GM13976 (cell line): Measurements from ENCODE around the gene FCGR1A.
"Not testable (repeated sequence)": the region's sequence is repeated elsewhere in the genome, so short reads cannot be mapped to it uniquely, and the experiment has no call there.

Experiments used
- DNase-seq: peaks from one replicate; pipeline ENCODE4 v3.0.0; 2012; ENCODE audit warnings: low spot score
- in situ Hi-C: fragments of 300-500 bp; cut with MboI; formaldehyde crosslinking; loops from one replicate; pipeline ENCODE4 v1.12.0; 2022; ENCODE audit warnings: low sequenced_read_pairs, mixed read lengths, inconsistent platforms; ENCODE audit not compliant: unreplicated experiment

Gene FCGR1A

DNA sequence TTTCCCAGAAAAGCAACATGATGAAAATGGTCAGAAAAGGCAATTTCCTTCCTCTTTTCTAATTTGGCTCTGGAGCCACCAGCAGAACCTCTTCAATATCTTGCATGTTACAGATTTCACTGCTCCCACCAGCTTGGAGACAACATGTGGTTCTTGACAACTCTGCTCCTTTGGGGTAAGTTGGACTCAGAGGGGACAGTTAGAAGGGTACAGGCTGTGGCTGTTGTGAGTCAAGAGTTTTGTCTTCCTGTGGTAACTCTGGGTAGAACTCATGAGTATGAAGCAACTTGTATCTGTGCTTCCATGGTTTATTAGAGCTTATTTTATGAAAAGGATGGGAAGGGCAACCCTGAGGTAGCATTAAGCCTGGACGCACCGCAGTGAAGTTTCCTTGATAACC lies at the start of gene FCGR1A:
Gene FCGR1A, plus strand, starts transcription at position 95 of the 400 bp plus-strand sequence. Its CDS starts 50 bp downstream, at position 145.
- DNase-seq, in situ Hi-C loops: not testable (repeated sequence)

DNA sequence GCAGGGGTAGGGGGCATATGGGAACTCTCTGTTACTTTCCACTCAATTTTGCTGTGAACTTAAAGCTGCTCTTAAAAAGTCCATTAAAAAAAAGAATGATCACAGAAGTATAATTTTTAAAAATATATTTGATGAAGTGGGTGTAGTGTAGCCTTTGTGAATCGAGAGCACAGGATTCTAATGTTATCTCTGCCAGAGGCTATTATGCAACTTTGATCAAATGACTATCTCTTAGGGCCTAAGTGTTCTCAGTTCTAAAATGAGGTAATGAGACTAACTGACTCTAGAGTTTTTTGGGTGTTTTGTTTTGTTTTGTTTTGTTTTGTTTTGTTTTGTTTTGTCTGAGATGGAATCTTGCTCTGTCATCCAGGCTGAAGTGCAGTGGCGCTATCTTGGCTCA lies 49.7 kb upstream of the FCGR1A start:
- not testable (repeated sequence) for DNase-seq

GRCh38 chr1:149734692-149735091 lies 47.8 kb upstream of the FCGR1A start:
- not testable (repeated sequence) for DNase-seq

More for the DNA sequence above, 49.7 kb upstream of the FCGR1A start:
- in situ Hi-C loops = not testable (repeated sequence)

DNA sequence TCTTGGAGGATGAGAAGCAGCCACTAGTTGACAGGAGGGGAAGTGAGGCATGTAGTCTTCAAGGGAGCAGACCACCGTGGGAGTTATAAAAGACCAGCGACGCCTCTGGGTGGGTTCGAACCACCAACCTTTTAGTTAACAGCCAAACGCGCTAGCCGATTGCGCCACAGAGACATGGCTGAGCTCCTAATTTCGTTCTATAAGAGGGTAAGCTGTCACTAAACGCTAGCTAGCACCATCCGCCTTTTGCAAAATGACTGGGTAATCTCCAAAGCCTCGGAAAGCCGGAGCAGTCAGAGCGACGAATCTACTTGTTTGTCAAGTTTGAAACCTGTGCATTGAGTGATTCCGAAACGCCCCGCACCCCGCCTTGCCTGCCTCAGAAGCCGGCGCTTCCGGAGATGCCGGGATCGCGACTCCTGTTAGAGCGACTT lies 42.3 kb upstream of the FCGR1A start:
- DNase-seq, in situ Hi-C loops: not testable (repeated sequence)

More at GRCh38 chr1:149734692-149735091, 47.8 kb upstream of the FCGR1A start:
- in situ Hi-C loops = not testable (repeated sequence)

DNA sequence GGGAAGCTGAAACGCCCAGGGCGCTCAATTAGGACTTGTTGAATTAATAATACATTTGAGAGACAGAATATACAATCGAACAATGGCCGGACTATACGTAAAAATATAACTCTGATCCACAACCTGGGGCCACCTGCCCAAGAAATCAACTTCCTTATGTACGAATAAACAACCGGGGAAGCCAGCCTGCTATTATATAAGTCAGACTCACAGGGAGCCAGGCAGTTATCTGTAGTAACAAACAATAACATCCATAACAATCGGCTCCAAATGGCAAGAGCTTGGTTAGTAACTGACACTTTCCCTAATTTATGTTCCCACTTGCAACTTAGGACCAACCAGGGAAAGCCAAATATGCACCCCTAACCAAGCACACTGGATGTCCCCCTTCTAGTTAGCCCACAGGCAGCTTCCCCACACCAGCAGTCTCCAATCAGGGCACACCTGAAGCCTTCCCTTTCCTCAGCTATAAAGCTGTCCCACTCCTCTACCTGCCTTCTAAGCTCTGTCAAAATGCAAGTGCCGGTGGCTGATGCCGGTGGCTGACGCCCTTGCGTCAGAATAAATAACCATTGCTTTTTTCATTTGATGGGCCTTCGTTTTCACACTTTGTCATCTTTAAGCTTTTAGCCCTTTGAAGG lies 41.8 kb upstream of the FCGR1A start:
- DNase-seq, in situ Hi-C loops: not testable (repeated sequence)

DNA sequence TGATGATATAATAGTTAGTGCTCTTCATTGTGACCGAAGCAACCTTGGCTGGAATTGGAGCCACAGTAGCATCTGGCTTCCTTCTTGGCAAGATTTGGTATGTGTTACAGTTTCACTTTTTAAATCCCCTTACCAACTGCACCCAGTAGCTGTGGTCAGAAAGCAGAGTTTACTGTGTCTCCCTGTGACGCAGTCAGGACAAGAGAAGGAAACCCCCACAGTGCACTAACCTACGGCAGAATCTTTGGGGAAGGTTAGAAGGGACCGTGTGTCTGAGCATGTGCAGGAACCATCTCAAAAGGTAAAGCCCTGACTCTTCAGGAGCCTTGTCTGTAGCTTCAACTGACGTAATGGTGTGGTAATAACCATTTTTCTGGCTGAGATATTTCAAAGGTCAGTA lies 40.6 kb upstream of the FCGR1A start:
- in situ Hi-C loops, DNase-seq: not testable (repeated sequence)

GRCh38 chr1:149746463-149747356 lies 35.8 kb upstream of the FCGR1A start:
- DNase-seq, in situ Hi-C loops: not testable (repeated sequence)

DNA sequence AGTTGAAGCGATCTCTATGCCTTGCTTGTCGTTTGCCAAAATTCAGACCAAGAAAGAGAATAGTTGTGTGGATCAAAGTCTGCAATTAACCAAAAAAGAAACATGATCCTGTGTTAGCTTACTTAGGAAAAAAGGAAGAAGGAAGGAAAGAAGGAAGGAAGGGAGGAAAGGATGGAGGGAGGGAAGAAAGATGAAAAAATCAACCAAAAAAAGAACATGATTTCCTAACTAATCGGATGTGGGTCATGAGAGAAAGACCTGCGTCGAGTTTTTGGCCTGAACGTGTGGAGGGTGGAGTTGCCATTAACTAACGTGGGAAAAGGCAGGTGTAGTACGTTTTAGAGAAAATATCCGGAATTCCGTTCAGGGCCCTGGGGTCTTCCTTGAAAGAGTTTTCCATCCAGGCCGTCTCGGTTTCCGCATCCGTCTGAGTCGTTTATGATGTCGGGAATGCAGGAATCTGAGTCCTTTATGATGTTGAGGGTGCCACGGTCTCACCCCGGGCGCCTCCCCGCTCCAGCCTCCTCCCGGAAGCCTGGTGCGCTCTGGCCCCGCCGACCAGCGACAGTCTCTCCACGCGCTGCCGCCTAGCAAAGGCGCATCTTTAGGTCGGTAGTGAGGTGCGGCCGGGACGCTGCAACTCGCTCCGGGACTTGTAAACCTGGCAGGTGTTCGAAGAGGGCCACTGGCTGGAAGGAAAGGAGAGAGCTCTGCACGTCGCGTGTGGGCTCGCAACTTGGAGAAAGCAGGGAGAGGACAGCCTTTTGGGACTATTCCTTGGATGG lies 34.9 kb upstream of the FCGR1A start:
- DNase-seq, in situ Hi-C loops: not testable (repeated sequence)

DNA sequence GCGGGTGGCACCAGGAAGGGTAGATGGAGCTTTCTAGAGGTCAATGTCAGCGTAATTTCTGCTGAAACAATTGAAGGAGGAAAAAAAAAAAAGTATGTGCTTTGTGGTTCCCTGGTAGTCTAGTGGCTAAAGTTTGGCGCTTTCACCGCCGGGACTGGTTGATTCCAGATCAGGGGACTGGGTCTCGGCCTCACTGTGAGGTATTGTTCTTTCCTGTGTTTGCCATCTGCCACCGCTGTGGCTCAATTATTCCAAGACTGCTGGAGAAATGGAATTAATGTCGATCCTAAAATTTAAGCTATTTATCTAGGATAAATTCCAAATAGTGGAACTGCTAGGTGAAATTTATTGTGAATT lies 34.4 kb upstream of the FCGR1A start:
- in situ Hi-C loops, DNase-seq: not testable (repeated sequence)

DNA sequence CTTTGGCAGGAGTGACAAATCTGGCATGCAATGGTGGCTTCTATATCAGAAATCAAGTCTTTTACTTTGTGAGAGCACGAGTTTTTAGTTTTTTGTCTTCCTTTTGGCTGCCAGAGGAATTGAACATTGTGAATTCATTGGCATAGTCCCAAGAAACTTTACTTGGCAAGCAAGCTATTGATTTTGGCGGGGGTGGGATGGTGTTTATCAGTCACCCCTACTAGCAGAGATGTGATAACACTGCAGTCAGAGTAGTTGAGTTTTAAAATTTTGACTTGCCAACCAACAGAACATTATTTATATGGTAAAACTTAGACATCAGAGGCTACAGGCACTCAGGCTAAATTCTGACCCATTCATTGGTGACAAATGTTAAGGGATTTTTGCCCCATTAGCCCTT lies 31.9 kb upstream of the FCGR1A start:
- DNase-seq, in situ Hi-C loops: not testable (repeated sequence)

GRCh38 chr1:149752186-149752585 lies 30.3 kb upstream of the FCGR1A start:
- in situ Hi-C loops, DNase-seq: not testable (repeated sequence)

DNA sequence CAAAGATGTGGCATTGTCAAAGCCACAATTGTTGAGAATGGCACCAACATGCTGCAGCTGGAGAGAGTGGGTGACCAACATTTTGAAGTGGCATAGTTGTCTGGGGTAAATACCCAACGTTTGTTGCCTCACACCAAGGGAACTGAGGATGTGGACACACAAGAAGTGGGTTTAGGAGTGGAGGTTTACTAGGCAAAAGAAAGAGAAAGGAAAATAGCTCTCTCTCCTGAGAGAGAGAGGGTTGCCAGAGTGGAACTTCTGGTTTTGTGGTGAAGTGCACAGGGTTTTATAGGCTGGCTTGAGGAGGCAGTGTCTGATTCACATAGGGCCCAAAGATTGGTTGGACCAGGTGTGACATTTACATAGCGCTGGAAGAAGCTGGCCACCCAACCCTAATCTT lies 29.0 kb upstream of the FCGR1A start:
- in situ Hi-C loops = not testable (repeated sequence)

DNA sequence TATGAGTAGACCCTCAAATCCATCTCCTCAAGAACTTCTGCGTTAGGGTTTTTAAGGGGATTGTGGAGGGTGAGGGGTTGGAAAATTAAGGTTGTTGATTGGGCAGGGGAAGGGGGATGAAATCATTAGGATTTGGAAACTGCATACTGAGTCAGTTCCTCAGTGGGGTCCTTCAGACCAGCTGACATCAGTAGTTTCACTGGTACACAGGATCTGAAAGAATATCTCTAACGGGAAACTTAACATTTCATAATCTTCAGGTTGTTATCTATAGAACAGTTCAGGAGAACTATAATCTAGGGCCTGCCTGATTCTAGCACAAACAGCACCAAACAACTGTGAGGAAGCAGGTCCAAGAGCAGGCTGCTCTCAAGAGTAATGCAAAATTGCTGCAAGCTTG lies 27.2 kb upstream of the FCGR1A start:
- in situ Hi-C loops, DNase-seq: not testable (repeated sequence)

More for the DNA sequence above, 29.0 kb upstream of the FCGR1A start:
- DNase-seq = not testable (repeated sequence)

DNA sequence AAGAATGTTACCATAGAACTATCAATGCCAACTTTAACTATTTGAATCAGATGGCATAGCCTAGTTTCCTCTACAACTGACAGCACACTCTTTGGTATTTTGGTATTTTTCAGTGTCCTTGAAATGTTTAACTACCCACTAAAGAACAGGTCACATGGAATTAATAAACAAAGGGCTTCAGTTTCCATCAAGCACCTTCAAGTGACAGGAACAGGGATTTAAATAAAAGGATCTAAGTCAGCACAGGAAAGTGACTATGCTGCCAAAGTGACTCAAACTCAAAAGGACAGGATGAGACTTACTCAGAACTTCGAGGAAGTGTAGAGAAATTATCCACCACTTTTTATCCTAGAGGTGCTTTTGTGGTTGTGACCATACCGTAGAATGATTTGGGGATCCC lies 20.2 kb upstream of the FCGR1A start:
- in situ Hi-C loops, DNase-seq: not testable (repeated sequence)

GRCh38 chr1:149764087-149764800 lies 18.2 kb upstream of the FCGR1A start:
- DNase-seq = not testable (repeated sequence)

GRCh38 chr1:149766241-149766640 lies 16.3 kb upstream of the FCGR1A start:
- in situ Hi-C loops, DNase-seq: not testable (repeated sequence)

More at GRCh38 chr1:149764087-149764800, 18.2 kb upstream of the FCGR1A start:
- in situ Hi-C loops = not testable (repeated sequence)

DNA sequence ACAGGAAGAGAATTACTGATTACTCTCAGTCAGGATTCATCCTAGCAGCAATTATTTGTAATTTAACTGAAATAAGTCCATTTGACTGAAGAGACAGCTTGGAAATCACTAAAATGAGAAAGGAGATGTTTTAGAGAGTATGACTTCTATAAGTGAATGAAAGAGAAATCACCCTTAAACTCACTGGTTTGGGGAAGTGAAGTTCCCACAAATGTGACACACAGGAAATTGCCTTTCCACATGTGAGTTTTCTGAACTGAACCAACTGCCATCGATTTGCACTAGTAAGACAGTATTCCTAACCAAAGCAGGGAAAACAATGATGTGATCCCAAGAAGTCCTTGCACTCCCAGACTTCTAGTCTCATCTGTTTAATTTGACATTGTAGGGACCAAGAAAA lies 13.3 kb upstream of the FCGR1A start:
- in situ Hi-C loops = not testable (repeated sequence)

GRCh38 chr1:149770661-149771060 lies 11.8 kb upstream of the FCGR1A start:
- DNase-seq, in situ Hi-C loops: not testable (repeated sequence)

More for the DNA sequence above, 13.3 kb upstream of the FCGR1A start:
- not testable (repeated sequence) for DNase-seq
